Hematopoietic multipotent progenitor cell (in vitro differentiated cells): ENCODE results near the gene SCAANT1. TPM values are rescaled to one million over a fixed set of nuclear protein-coding genes. Genes with fewer than 3 reads are reported as not detected.

ENCODE experiments used
- DNase-seq, 3 donors: peaks; one replicate each; pipeline ENCODE4 v3.0.0-alpha.2; 2011 to 2015; ENCODE audit warnings: low read depth in 2 of 3, low spot score in 2 of 3
- small RNA-seq: library from RNA; depleted of rRNA; stranded (forward); fragments of <200 nt; gene quantifications from one replicate; pipeline ENCODE3, GENCODE V24; 2012
- total RNA-seq: library from RNA; depleted of rRNA; stranded (reverse); fragments of >200 nt; gene quantifications from one replicate; pipeline ENCODE4 v1.2.3, GENCODE V29; 2012

SCAANT1 gene
- total RNA-seq, 1 donor: not detected

DNA sequence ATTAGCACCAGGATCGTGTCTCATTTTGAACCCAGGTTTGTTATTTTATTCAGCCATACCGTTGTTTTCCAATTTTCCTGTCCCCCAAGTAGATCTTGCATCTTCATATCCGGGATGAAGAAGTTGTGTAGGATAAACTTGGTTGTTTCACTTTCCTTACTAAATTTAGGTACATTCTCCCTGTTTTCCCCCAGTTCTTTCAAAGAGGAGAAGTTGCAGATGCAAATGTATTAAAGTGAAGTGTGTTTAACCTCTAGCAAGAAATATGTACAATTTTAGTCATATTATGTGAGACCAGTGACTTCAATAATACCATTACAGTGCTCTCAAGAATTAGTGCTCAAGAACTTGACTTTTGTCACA lies 47.2 kb downstream of the SCAANT1 start:
- no peak for DNase-seq

GRCh38 chr3:63864008-63864964 lies 47.9 kb downstream of the SCAANT1 start:
- DNase-seq: peak in 2 of 3 donors; percentile 47 to 72

- peak; percentile 40 to 73 (median 65) for DNase-seq
These were observed 48.8 kb downstream of the SCAANT1 start, which contains the start of the genes ATXN7 and THOC7 for GRCh38 chr3:63863150-63864007. ATXN7 (plus strand) TSS chr3:63863867; CDS start chr3:63912599, 48,732 bp downstream. THOC7 (minus strand) TSS chr3:63863805; CDS start chr3:63863790, 15 bp downstream.

DNA sequence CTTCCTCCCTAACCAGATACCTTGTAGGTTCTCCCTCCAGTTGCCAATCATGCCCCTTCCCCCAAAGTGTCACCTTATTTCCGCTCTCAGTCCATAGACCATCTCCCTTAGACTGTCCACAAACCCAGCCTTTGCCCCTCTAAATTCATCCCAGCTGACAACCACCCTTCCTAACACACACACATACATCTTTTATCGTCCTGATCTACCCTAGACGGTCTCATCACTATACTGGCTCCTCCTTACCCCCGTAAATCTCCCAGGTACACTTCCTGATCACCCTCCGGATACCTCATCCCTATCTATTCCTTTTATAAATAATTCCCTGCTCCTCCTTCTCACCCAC lies 49.4 kb downstream of the SCAANT1 start:
- DNase-seq: peak in 1 of 3 donors; percentile 3

Small RNA genes within 50 kb of the gene (small RNA-seq; reads per million reads assigned to genes)
- not detected for gene SCAANT1

Other genes with a start within 250 kb of the SCAANT1 start
- not detected for gene C3orf49, start 93.1 kb downstream of the SCAANT1 start, total RNA-seq
- 11.0 TPM for gene THOC7, start 48.6 kb downstream of the SCAANT1 start, total RNA-seq
- gene ATXN7, start 48.5 kb downstream of the SCAANT1 start, total RNA-seq: 21.5 TPM
- 63.0 TPM for gene PSMD6, start 111.1 kb upstream of the SCAANT1 start, total RNA-seq